Measurements from ENCODE around the gene TMEM145. TPM values are rescaled to one million over a fixed set of nuclear protein-coding genes. Genes with fewer than 3 reads are reported as not detected.

TMEM145 gene
- polyA plus RNA-seq, 3 donors: not detected

GRCh38 chr19:42288881-42289555, 24.1 kb upstream of the TMEM145 start:
- peak overlapping the region in 1 of 2 donors; percentile 56 for H3K27ac ChIP-seq (ENCODE audit: low read depth in 1 of 2, low read length in 2 of 2)
- no peaks in the 10 kb centered on the region for H3K9me3 Mint-ChIP-seq
- H4K20me1 ChIP-seq (ENCODE audit: insufficient read depth, low read length): peaks cover 88% of the 10 kb centered on the region
- TF ChIP-seq CTCF (IDR thresholded peaks at IDR 0.05): no peak
- no peak overlapping the region for H3K27ac Mint-ChIP-seq
- intact Hi-C loops (cut with micrococcal nuclease): loop anchor here in 1 of 2 donors (5.0 to 10.0 kb wide), 3 partner anchors 37 to 154 kb away; partner anchors contain the start of gene POU2F2
- H3K4me1 ChIP-seq (ENCODE audit: control insufficient read depth in 1 of 2, insufficient read depth in 2 of 2, low read length in 2 of 2): peaks cover 30 to 39% of the 10 kb centered on the region in 2 donors
- H3K9me3 ChIP-seq (replicated peaks in 1 of 2; ENCODE audit: control insufficient read depth in 1 of 2, insufficient read depth in 1 of 2, low read length in 2 of 2): no peaks in the 10 kb centered on the region
- 93% methylated on average over 17 of the region's 22 CpGs for WGBS (ENCODE audit: insufficient coverage)
- H3K36me3 ChIP-seq (replicated peaks in 1 of 2; ENCODE audit: control insufficient read depth in 1 of 2, insufficient read depth in 2 of 2, low read length in 2 of 2): peaks cover 66 to 70% of the 10 kb centered on the region in 2 donors
- H3K27me3 Mint-ChIP-seq (ENCODE audit: low read depth in 3 of 3): peaks cover 0 to 5% (median 0%) of the 10 kb centered on the region in 3 donors
- peaks cover 30% of the 10 kb centered on the region for H3K79me2 ChIP-seq (ENCODE audit: insufficient read depth, low read length)
- no peak for DNase-seq
- H3K9ac ChIP-seq (ENCODE audit: insufficient read depth, low read length, poor library complexity, severe bottlenecking): no peak overlapping the region
- peaks cover 51 to 70% of the 10 kb centered on the region in 2 donors for H3K36me3 Mint-ChIP-seq
- no peak overlapping the region for H2AFZ ChIP-seq (ENCODE audit: insufficient read depth, low read depth, low read length, poor library complexity, severe bottlenecking)
- H3K4me3 ChIP-seq (replicated peaks in 1 of 3; ENCODE audit: low read depth in 2 of 3, low read length in 3 of 3): no peak overlapping the region
- no peaks in the 10 kb centered on the region for H3K27me3 ChIP-seq (ENCODE audit: control insufficient read depth in 2 of 2, insufficient read depth in 2 of 2, low read length in 2 of 2)
- no peak overlapping the region for H3K4me2 ChIP-seq (replicated peaks; ENCODE audit: extremely low read depth, low read length, poor library complexity, severe bottlenecking)
- H3K4me1 Mint-ChIP-seq: peaks cover 33% of the 10 kb centered on the region
- H3K4me3 Mint-ChIP-seq: no peak overlapping the region

- Histone ChIP-seq H3K4me3 (replicated peaks in 1 of 3; ENCODE audit: low read depth in 2 of 3, low read length in 3 of 3) (no peak overlapping the region), H4K20me1 (ENCODE audit: insufficient read depth, low read length) (peaks cover 93% of the 10 kb centered on the region), H3K36me3 (replicated peaks in 1 of 2; ENCODE audit: control insufficient read depth in 1 of 2, insufficient read depth in 2 of 2, low read length in 2 of 2) (peaks cover 71 to 76% of the 10 kb centered on the region in 2 donors), H3K27me3 (ENCODE audit: control insufficient read depth in 2 of 2, insufficient read depth in 2 of 2, low read length in 2 of 2) (no peaks in the 10 kb centered on the region), H2AFZ (ENCODE audit: insufficient read depth, low read depth, low read length, poor library complexity, severe bottlenecking) (no peak overlapping the region), H3K4me2 (replicated peaks; ENCODE audit: extremely low read depth, low read length, poor library complexity, severe bottlenecking) (no peak overlapping the region), H3K27ac (ENCODE audit: low read depth in 1 of 2, low read length in 2 of 2) (peak overlapping the region in 1 of 2 donors; percentile 15), H3K9ac (ENCODE audit: insufficient read depth, low read length, poor library complexity, severe bottlenecking) (no peak overlapping the region), H3K4me1 (ENCODE audit: control insufficient read depth in 1 of 2, insufficient read depth in 2 of 2, low read length in 2 of 2) (peaks cover 29 to 38% of the 10 kb centered on the region in 2 donors), H3K9me3 (replicated peaks in 1 of 2; ENCODE audit: control insufficient read depth in 1 of 2, insufficient read depth in 1 of 2, low read length in 2 of 2) (no peaks in the 10 kb centered on the region), H3K79me2 (ENCODE audit: insufficient read depth, low read length) (peaks cover 28% of the 10 kb centered on the region)
- DNase-seq: no peak
- peaks cover 33% of the 10 kb centered on the region for H3K4me1 Mint-ChIP-seq
- H3K36me3 Mint-ChIP-seq: peaks cover 57 to 76% of the 10 kb centered on the region in 2 donors
- WGBS (ENCODE audit: insufficient coverage): 92% methylated on average over 2 of the region's 8 CpGs
- H3K4me3 Mint-ChIP-seq: no peak overlapping the region
- no peak for TF ChIP-seq CTCF (IDR thresholded peaks at IDR 0.05)
- H3K27ac Mint-ChIP-seq: peak overlapping the region in 1 of 7 donors; percentile 48
- intact Hi-C loops (cut with micrococcal nuclease): loop anchor here in 1 of 2 donors (5.0 to 10.0 kb wide), 4 partner anchors 37 to 185 kb away; partner anchors contain the start of gene POU2F2
- peaks cover 0 to 5% (median 0%) of the 10 kb centered on the region in 3 donors for H3K27me3 Mint-ChIP-seq (ENCODE audit: low read depth in 3 of 3)
- H3K9me3 Mint-ChIP-seq: no peaks in the 10 kb centered on the region
These were observed 23.5 kb upstream of the TMEM145 start for GRCh38 chr19:42289556-42290041.
